GM12873 (cell line): ENCODE data around the gene COA8.

Experiments used
- CTCF ChIP-seq: IDR thresholded peaks from 2 replicates; pipeline ENCODE4 v1.5.1; 2012; ENCODE audit warnings: low read depth, mild to moderate bottlenecking, moderate library complexity, low read length, control low read depth; ENCODE audit not compliant: insufficient read depth; ENCODE audit errors: missing control alignments

Gene COA8

DNA sequence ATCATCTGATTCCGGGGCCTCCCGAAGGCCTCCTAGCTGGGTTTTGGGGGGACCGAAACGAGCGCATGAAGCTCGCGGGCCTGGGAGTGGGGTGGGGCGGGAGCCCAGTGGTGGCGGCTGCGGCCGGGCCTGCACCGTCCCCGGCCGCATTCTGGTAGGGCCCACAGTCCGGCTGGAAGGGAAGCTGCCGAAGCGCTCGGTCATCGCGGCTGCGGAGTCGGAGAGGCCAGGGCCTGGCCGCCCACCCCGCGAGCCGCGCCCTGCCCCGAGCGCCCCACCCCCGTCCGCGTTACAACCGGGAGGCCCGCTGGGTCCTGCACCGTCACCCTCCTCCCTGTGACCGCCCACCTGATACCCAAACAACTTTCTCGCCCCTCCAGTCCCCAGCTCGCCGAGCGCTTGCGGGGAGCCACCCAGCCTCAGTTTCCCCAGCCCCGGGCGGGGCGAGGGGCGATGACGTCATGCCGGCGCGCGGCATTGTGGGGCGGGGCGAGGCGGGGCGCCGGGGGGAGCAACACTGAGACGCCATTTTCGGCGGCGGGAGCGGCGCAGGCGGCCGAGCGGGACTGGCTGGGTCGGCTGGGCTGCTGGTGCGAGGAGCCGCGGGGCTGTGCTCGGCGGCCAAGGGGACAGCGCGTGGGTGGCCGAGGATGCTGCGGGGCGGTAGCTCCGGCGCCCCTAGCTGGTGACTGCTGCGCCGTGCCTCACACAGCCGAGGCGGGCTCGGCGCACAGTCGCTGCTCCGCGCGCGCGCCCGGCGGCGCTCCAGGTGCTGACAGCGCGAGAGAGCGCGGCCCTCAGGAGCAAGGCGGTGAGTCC, 66.1 kb downstream of the COA8 start, which contains the start of gene KLC1:
TSS of gene KLC1 (plus strand) at position 528 of the 819 bp plus-strand sequence. CDS start 25,354 bp downstream, outside the sequence.
- TF ChIP-seq CTCF = peak; percentile 3

GRCh38 chr14:103629503-103630121, 66.9 kb downstream of the COA8 start:
- TF ChIP-seq CTCF = no peak

DNA sequence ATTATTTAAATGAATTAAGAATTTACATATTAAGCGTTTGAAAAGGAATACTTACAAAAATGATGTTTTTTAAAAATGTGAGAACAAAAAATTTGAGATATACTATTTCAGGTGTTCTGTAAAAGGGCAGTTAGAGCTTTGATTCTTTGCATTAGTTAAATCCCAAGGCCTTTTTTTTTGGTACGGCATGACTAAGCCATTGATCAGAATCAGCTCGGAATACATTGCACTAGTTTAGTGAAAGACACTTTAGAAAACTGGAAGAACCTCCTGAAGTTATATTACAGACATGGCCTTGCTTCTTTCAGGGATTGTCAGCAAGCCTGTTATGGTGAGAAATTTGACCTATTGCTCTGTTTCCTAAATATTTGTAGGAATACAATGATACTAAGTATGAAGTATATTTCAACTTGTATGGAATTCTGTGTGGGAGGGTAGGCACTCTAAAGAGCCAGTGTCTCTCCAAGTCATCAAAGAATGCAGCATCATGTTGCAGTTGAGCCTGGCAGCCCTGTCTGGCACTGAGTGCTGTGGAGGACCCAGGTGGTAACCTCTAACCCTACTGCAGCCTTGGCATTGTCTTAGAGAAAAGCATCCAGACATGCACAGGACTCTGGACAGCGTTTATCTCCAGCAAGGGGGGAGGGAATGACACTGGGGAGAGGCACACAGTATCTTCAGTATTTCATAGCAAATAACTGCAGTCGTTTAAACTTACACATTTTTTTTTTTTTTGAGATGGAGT, 67.8 kb downstream of the COA8 start:
- no peak for TF ChIP-seq CTCF

GRCh38 chr14:103633391-103633790, 70.6 kb downstream of the COA8 start:
- no peak for TF ChIP-seq CTCF

- TF ChIP-seq CTCF = no peak
Observed at GRCh38 chr14:103634156-103634555, 71.4 kb downstream of the COA8 start.

GRCh38 chr14:103638594-103638993, 75.8 kb downstream of the COA8 start:
- no peak for TF ChIP-seq CTCF
